ENCODE data around the gene PATZ1. TPM values are rescaled to one million over a fixed set of nuclear protein-coding genes. Genes with fewer than 3 reads are reported as not detected.

Gene PATZ1
- total RNA-seq, 2 experiments from 2014 or later, result 28.4 to 29.0 TPM

GRCh38 chr22:31377612-31378011 lies 31.5 kb upstream of the PATZ1 start:
- no peak overlapping the region for H3K4me3 Mint-ChIP-seq
- ChIA-PET CTCF (no interaction called here), POLR2A (interaction anchor here (1.2 kb wide), 1 partner anchor 41 kb away, joined by 8 read pairs; no protein-coding TSS in a partner anchor)
- no peaks in the 10 kb centered on the region for H3K27me3 Mint-ChIP-seq
- DNase-seq (no peak), ATAC-seq (no peak)
- intact Hi-C loops (cut with micrococcal nuclease), result no loop called here
- no peaks in the 10 kb centered on the region for H3K36me3 Mint-ChIP-seq (ENCODE audit: low read depth)
- no peaks in the 10 kb centered on the region for H3K9me3 Mint-ChIP-seq
- no peak for TF ChIP-seq CTCF (IDR thresholded peaks at IDR 0.05)
- H3K27ac Mint-ChIP-seq, result no peak overlapping the region
- peaks cover 3% of the 10 kb centered on the region for H3K4me1 Mint-ChIP-seq (ENCODE audit: low read depth)

GRCh38 chr22:31367426-31367825 lies 21.3 kb upstream of the PATZ1 start:
- H3K4me3 Mint-ChIP-seq, result no peak overlapping the region
- no peaks in the 10 kb centered on the region for H3K27me3 Mint-ChIP-seq
- no peak overlapping the region for H3K27ac Mint-ChIP-seq
- TF ChIP-seq CTCF (IDR thresholded peaks at IDR 0.05), result no peak
- intact Hi-C loops (cut with micrococcal nuclease), result no loop called here
- no peaks in the 10 kb centered on the region for H3K36me3 Mint-ChIP-seq (ENCODE audit: low read depth)
- no peaks in the 10 kb centered on the region for H3K9me3 Mint-ChIP-seq
- POLR2A ChIA-PET, result no interaction called here
- ATAC-seq (no peak), DNase-seq (no peak)
- no peaks in the 10 kb centered on the region for H3K4me1 Mint-ChIP-seq (ENCODE audit: low read depth)
- CTCF ChIA-PET, result no interaction called here

- Mint-ChIP-seq H3K4me1 (ENCODE audit: low read depth) (no peaks in the 10 kb centered on the region), H3K9me3 (no peaks in the 10 kb centered on the region), H3K27ac (no peak overlapping the region), H3K36me3 (ENCODE audit: low read depth) (no peaks in the 10 kb centered on the region), H3K4me3 (no peak overlapping the region), H3K27me3 (peaks cover 3% of the 10 kb centered on the region)
- POLR2A ChIA-PET, result no interaction called here
- DNase-seq (no peak), ATAC-seq (no peak)
- CTCF ChIA-PET, result no interaction called here
- TF ChIP-seq CTCF (IDR thresholded peaks at IDR 0.05), result no peak
- intact Hi-C loops (cut with micrococcal nuclease), result no loop called here
Measured at GRCh38 chr22:31363885-31364465, 17.8 kb upstream of the PATZ1 start.

- ATAC-seq (no peak), DNase-seq (no peak)
- intact Hi-C loops (cut with micrococcal nuclease), result no loop called here
- no peak for TF ChIP-seq CTCF (IDR thresholded peaks at IDR 0.05)
- no peaks in the 10 kb centered on the region for H3K9me3 Mint-ChIP-seq
- ChIA-PET POLR2A (no interaction called here), CTCF (no interaction called here)
- H3K4me1 Mint-ChIP-seq (ENCODE audit: low read depth), result no peaks in the 10 kb centered on the region
- no peaks in the 10 kb centered on the region for H3K36me3 Mint-ChIP-seq (ENCODE audit: low read depth)
- no peak overlapping the region for H3K4me3 Mint-ChIP-seq
- no peak overlapping the region for H3K27ac Mint-ChIP-seq
- peaks cover 3% of the 10 kb centered on the region for H3K27me3 Mint-ChIP-seq
Measured at GRCh38 chr22:31361743-31362142, 15.6 kb upstream of the PATZ1 start.

- no peaks in the 10 kb centered on the region for H3K4me1 Mint-ChIP-seq (ENCODE audit: low read depth)
- DNase-seq (no peak), ATAC-seq (no peak)
- ChIA-PET CTCF (no interaction called here), POLR2A (no interaction called here)
- no peak for TF ChIP-seq CTCF (IDR thresholded peaks at IDR 0.05)
- H3K27me3 Mint-ChIP-seq, result peaks cover 3% of the 10 kb centered on the region
- H3K4me3 Mint-ChIP-seq, result no peak overlapping the region
- H3K36me3 Mint-ChIP-seq (ENCODE audit: low read depth), result no peaks in the 10 kb centered on the region
- H3K9me3 Mint-ChIP-seq, result no peaks in the 10 kb centered on the region
- intact Hi-C loops (cut with micrococcal nuclease), result no loop called here
- H3K27ac Mint-ChIP-seq, result no peak overlapping the region
Measured at GRCh38 chr22:31360029-31360428, 13.9 kb upstream of the PATZ1 start.
